ENCODE results near the gene LRRC4. TPM values are rescaled to one million over a fixed set of nuclear protein-coding genes. Genes with fewer than 3 reads are reported as not detected.
A peak's percentile ranks its signal among the peaks of the same experiment; 100 is the strongest.

LRRC4 gene
- total and polyA plus RNA-seq, 2 donors from 2014 or later = 1.6 to 3.2 TPM

DNA sequence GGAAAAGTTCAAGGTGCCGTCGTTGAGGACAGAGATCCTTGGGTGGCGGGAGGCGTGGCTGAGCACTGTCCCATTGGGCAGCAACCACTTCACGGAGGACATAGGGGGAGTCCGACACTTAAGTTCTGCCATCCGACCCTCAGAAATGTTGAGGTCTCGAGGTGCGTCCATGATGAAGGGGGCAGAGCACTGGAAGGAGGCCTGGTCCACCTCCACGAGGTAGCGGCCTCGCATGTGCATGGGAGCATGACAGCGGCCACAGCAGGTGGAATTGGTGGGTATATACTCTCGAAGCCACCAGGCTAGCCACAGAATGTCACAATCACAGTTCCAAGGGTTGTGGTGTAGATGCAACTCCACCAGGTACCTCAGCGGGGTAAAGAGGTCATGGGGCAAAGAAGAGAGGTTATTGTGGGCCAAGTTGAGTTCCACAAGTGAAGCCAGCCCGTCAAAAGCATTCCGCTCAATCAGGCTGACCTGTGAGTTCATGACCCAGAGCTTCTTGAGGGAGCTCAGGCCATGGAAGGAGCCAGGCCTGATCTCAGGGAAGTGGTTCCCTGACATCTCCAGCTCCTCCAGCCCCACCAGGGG lies 1.7 kb downstream of the LRRC4 start:
- Histone ChIP-seq H3K4me1 (ENCODE audit: control insufficient read depth in 2 of 3, insufficient read depth in 2 of 3, low read depth in 1 of 3, low read length in 3 of 3) (peaks cover 0 to 10% (median 4%) of the 10 kb centered on the region in 3 donors), H3K36me3 (ENCODE audit: control insufficient read depth in 2 of 3, insufficient read depth in 3 of 3, low read length in 3 of 3) (peaks cover 0 to 3% (median 0%) of the 10 kb centered on the region in 3 donors), H3K27ac (ENCODE audit: low read depth in 2 of 2, low read length in 2 of 2) (no peak overlapping the region), H3K9ac (ENCODE audit: low read length in 3 of 3) (no peak overlapping the region), H3K9me3 (ENCODE audit: control insufficient read depth in 2 of 3, insufficient read depth in 1 of 3, low read length in 3 of 3) (no peaks in the 10 kb centered on the region), H3K27me3 (ENCODE audit: control insufficient read depth, insufficient read depth, low read length) (peaks cover 10% of the 10 kb centered on the region), H3K4me3 (ENCODE audit: low read length in 3 of 3) (no peak overlapping the region)
- intact Hi-C loops (cut with DNase I) = no loop called here
- TF ChIP-seq, protein P1, sequence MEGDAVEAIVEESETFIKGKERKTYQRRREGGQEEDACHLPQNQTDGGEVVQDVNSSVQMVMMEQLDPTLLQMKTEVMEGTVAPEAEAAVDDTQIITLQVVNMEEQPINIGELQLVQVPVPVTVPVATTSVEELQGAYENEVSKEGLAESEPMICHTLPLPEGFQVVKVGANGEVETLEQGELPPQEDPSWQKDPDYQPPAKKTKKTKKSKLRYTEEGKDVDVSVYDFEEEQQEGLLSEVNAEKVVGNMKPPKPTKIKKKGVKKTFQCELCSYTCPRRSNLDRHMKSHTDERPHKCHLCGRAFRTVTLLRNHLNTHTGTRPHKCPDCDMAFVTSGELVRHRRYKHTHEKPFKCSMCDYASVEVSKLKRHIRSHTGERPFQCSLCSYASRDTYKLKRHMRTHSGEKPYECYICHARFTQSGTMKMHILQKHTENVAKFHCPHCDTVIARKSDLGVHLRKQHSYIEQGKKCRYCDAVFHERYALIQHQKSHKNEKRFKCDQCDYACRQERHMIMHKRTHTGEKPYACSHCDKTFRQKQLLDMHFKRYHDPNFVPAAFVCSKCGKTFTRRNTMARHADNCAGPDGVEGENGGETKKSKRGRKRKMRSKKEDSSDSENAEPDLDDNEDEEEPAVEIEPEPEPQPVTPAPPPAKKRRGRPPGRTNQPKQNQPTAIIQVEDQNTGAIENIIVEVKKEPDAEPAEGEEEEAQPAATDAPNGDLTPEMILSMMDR (IDR thresholded peaks at IDR 0.05; ENCODE audit: borderline replicate concordance, extremely low read depth, insufficient read depth) = no peak
- FAIRE-seq (no peak), DNase-seq (no peak)

DNA sequence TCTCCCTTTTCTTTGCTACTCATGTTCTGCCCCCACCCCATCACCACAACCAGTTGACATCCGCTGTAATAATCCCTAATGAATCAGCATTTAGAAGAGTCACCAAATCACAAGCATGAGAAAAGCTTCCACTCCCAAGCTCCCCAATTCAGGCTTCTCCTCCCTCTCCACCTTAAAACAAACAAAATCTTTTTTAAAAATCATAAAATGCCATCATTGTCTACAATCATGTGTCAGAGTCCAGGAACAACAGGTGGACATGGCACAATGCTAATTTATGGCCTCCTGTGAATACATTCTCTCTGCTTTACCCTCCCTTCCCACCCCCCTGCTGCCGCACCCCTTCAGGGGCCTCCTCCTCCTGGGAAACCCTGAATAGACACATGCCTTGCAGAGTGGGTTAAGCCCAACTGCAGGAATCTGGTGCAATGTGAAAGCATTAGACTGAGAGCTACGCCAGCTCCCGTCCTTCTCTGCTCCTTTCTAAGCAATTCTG lies 3.7 kb downstream of the LRRC4 start:
- H3K4me3 ChIP-seq (ENCODE audit: low read length in 3 of 3) = no peak overlapping the region
- no peaks in the 10 kb centered on the region for H3K27me3 ChIP-seq (ENCODE audit: control insufficient read depth, insufficient read depth, low read length)
- peaks cover 0 to 10% (median 4%) of the 10 kb centered on the region in 3 donors for H3K4me1 ChIP-seq (ENCODE audit: control insufficient read depth in 2 of 3, insufficient read depth in 2 of 3, low read depth in 1 of 3, low read length in 3 of 3)
- FAIRE-seq (no peak), DNase-seq (peak in 4 of 5 donors; percentile 30 to 57 (median 45))
- TF ChIP-seq, protein P1 (IDR thresholded peaks at IDR 0.05; ENCODE audit: borderline replicate concordance, extremely low read depth, insufficient read depth) = no peak
- H3K36me3 ChIP-seq (ENCODE audit: control insufficient read depth in 2 of 3, insufficient read depth in 3 of 3, low read length in 3 of 3) = peaks cover 0 to 3% (median 3%) of the 10 kb centered on the region in 3 donors
- intact Hi-C loops (cut with DNase I) = no loop called here
- H3K27ac ChIP-seq (ENCODE audit: low read depth in 2 of 2, low read length in 2 of 2) = no peak overlapping the region
- H3K9ac ChIP-seq (ENCODE audit: low read length in 3 of 3) = no peak overlapping the region
- H3K9me3 ChIP-seq (ENCODE audit: control insufficient read depth in 2 of 3, insufficient read depth in 1 of 3, low read length in 3 of 3) = no peaks in the 10 kb centered on the region

DNA sequence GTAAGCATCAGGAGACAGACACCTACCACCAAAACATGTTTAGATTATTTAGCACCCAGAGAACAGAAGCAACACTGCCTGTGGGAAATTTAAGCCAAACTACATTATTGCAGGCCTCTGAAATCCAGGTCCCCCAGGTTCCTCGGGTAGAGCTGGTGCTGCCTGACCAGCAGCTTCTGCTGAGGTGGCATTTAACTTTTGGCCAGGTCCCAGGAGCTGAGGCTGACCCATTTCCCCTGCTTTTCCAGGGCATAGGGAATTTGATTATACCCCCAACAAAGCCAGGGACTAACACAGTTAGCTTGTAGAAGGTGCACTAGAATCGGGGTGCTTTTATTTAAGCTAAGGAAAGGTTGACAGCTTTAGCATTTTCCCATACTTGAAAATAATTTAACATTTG lies 4.7 kb downstream of the LRRC4 start:
- intact Hi-C loops (cut with DNase I) = no loop called here
- no peak overlapping the region for H3K27ac ChIP-seq (ENCODE audit: low read depth in 2 of 2, low read length in 2 of 2)
- FAIRE-seq (no peak), DNase-seq (no peak)
- H3K4me1 ChIP-seq (ENCODE audit: control insufficient read depth in 2 of 3, insufficient read depth in 2 of 3, low read depth in 1 of 3, low read length in 3 of 3) = peaks cover 0 to 10% (median 4%) of the 10 kb centered on the region in 3 donors
- no peaks in the 10 kb centered on the region for H3K27me3 ChIP-seq (ENCODE audit: control insufficient read depth, insufficient read depth, low read length)
- H3K9me3 ChIP-seq (ENCODE audit: control insufficient read depth in 2 of 3, insufficient read depth in 1 of 3, low read length in 3 of 3) = no peaks in the 10 kb centered on the region
- no peak overlapping the region for H3K9ac ChIP-seq (ENCODE audit: low read length in 3 of 3)
- no peak overlapping the region for H3K4me3 ChIP-seq (ENCODE audit: low read length in 3 of 3)
- peaks cover 0 to 3% (median 3%) of the 10 kb centered on the region in 3 donors for H3K36me3 ChIP-seq (ENCODE audit: control insufficient read depth in 2 of 3, insufficient read depth in 3 of 3, low read length in 3 of 3)
- TF ChIP-seq, protein P1 (IDR thresholded peaks at IDR 0.05; ENCODE audit: borderline replicate concordance, extremely low read depth, insufficient read depth) = no peak

All from kidney (tissue), 14 donors.